IPS-18c (cell line): Measurements from ENCODE around the gene SUCLG2.
A peak's percentile ranks its signal among the peaks of the same experiment; 100 is the strongest.

Source experiments
- H3K4me3 ChIP-seq: 2 replicates; pipeline ENCODE4 v1.7.0; 2013; ENCODE audit warnings: low read depth, mild to moderate bottlenecking, low read length, moderate library complexity; ENCODE audit not compliant: insufficient read depth
- H3K9me3 ChIP-seq: one replicate; pipeline ENCODE4 v1.6.1; 2013; ENCODE audit warnings: mild to moderate bottlenecking, low read length, moderate library complexity; ENCODE audit not compliant: control insufficient read depth, insufficient read depth

SUCLG2 gene

GRCh38 chr3:67654099-67654843 is at the start of gene SUCLG2:
TSS of gene SUCLG2 (minus strand) at chr3:67654612. CDS start at chr3:67654586, 26 bp downstream.
- Histone ChIP-seq H3K9me3 (peaks cover 2% of the 10 kb centered on the region), H3K4me3 (peak within 1 kb of the TSS; percentile 78)

GRCh38 chr3:67700596-67700995 is 46.2 kb upstream of the SUCLG2 start:
- H3K4me3 ChIP-seq = no peak overlapping the region
- no peaks in the 10 kb centered on the region for H3K9me3 ChIP-seq

- no peak overlapping the region for H3K4me3 ChIP-seq
- no peaks in the 10 kb centered on the region for H3K9me3 ChIP-seq
Measured at GRCh38 chr3:67699882-67700281, 45.5 kb upstream of the SUCLG2 start.

- H3K9me3 ChIP-seq = no peaks in the 10 kb centered on the region
- H3K4me3 ChIP-seq = no peak overlapping the region
Measured at GRCh38 chr3:67692621-67693020, 38.2 kb upstream of the SUCLG2 start.

- Histone ChIP-seq H3K4me3 (no peak overlapping the region), H3K9me3 (no peaks in the 10 kb centered on the region)
Measured at GRCh38 chr3:67691926-67692325, 37.5 kb upstream of the SUCLG2 start.

GRCh38 chr3:67691207-67691606 is 36.8 kb upstream of the SUCLG2 start:
- no peaks in the 10 kb centered on the region for H3K9me3 ChIP-seq
- H3K4me3 ChIP-seq = no peak overlapping the region

GRCh38 chr3:67689806-67690205 is 35.4 kb upstream of the SUCLG2 start:
- no peak overlapping the region for H3K4me3 ChIP-seq
- H3K9me3 ChIP-seq = no peaks in the 10 kb centered on the region

GRCh38 chr3:67688231-67688630 is 33.8 kb upstream of the SUCLG2 start:
- Histone ChIP-seq H3K4me3 (no peak overlapping the region), H3K9me3 (no peaks in the 10 kb centered on the region)

GRCh38 chr3:67686069-67686468 is 31.7 kb upstream of the SUCLG2 start:
- Histone ChIP-seq H3K9me3 (no peaks in the 10 kb centered on the region), H3K4me3 (no peak overlapping the region)

- Histone ChIP-seq H3K4me3 (no peak overlapping the region), H3K9me3 (no peaks in the 10 kb centered on the region)
Measured at GRCh38 chr3:67685499-67685898, 31.1 kb upstream of the SUCLG2 start.

GRCh38 chr3:67684211-67684610 is 29.8 kb upstream of the SUCLG2 start:
- no peaks in the 10 kb centered on the region for H3K9me3 ChIP-seq
- no peak overlapping the region for H3K4me3 ChIP-seq

GRCh38 chr3:67683522-67683921 is 29.1 kb upstream of the SUCLG2 start:
- no peak overlapping the region for H3K4me3 ChIP-seq
- no peaks in the 10 kb centered on the region for H3K9me3 ChIP-seq

- no peak overlapping the region for H3K4me3 ChIP-seq
- H3K9me3 ChIP-seq = no peaks in the 10 kb centered on the region
Measured at GRCh38 chr3:67678665-67679064, 24.3 kb upstream of the SUCLG2 start.

GRCh38 chr3:67674055-67674454 is 19.6 kb upstream of the SUCLG2 start:
- no peaks in the 10 kb centered on the region for H3K9me3 ChIP-seq
- H3K4me3 ChIP-seq = no peak overlapping the region

GRCh38 chr3:67662733-67663132 is 8.3 kb upstream of the SUCLG2 start:
- Histone ChIP-seq H3K4me3 (no peak overlapping the region), H3K9me3 (no peaks in the 10 kb centered on the region)

- Histone ChIP-seq H3K9me3 (no peaks in the 10 kb centered on the region), H3K4me3 (no peak overlapping the region)
Measured at GRCh38 chr3:67661089-67661488, 6.7 kb upstream of the SUCLG2 start.

GRCh38 chr3:67657192-67657591 is 2.8 kb upstream of the SUCLG2 start:
- Histone ChIP-seq H3K9me3 (peaks cover 2% of the 10 kb centered on the region), H3K4me3 (no peak overlapping the region)

GRCh38 chr3:67656614-67657013 is 2.2 kb upstream of the SUCLG2 start:
- Histone ChIP-seq H3K9me3 (peaks cover 2% of the 10 kb centered on the region), H3K4me3 (no peak overlapping the region)
